H9 (cell line): ENCODE measurements around the gene MTMR12. TPM values are rescaled to one million over a fixed set of nuclear protein-coding genes. Genes with fewer than 3 reads are reported as not detected.

Source experiments
- DNase-seq: peaks from one replicate; pipeline ENCODE4 v3.0.0-alpha.2; 2017
- H2AFZ ChIP-seq: one replicate; pipeline ENCODE4 v1.6.1; 2013; ENCODE audit warnings: mild to moderate bottlenecking, low read length, control low read depth, moderate library complexity
- H2AK5ac ChIP-seq: 2 replicates; pipeline ENCODE4 v1.6.1; 2013; ENCODE audit warnings: low read length, control low read depth, mixed read lengths; ENCODE audit not compliant: insufficient read length
- H2BK120ac ChIP-seq: one replicate; pipeline ENCODE4 v1.6.1; 2013; ENCODE audit warnings: low read depth, mild to moderate bottlenecking, low read length, control low read depth, inconsistent platforms; ENCODE audit not compliant: poor library complexity, severe bottlenecking
- H2BK12ac ChIP-seq: 2 replicates; pipeline ENCODE4 v1.6.1; 2013; ENCODE audit warnings: low read length, control low read depth, mixed read lengths, low read depth; ENCODE audit not compliant: insufficient read length
- H2BK15ac ChIP-seq: 2 replicates; pipeline ENCODE4 v1.6.1; 2013; ENCODE audit warnings: low read depth, low read length, control low read depth
- H2BK20ac ChIP-seq: one replicate; pipeline ENCODE4 v1.6.1; 2013; ENCODE audit warnings: low read depth, mild to moderate bottlenecking, low read length, control low read depth, inconsistent platforms; ENCODE audit not compliant: poor library complexity, severe bottlenecking
- H2BK5ac ChIP-seq: 2 replicates; pipeline ENCODE4 v1.6.1; 2013; ENCODE audit warnings: low read length, control low read depth, mixed read lengths; ENCODE audit not compliant: insufficient read length
- H3K14ac ChIP-seq: 2 replicates; pipeline ENCODE4 v1.6.1; 2013; ENCODE audit warnings: low read length, control low read depth; ENCODE audit not compliant: insufficient read depth
- H3K18ac ChIP-seq: 2 replicates; pipeline ENCODE4 v1.6.1; 2013; ENCODE audit warnings: low read depth, mild to moderate bottlenecking, mixed read lengths, low read length, control low read depth; ENCODE audit not compliant: insufficient read length
- H3K23ac ChIP-seq: 2 replicates; pipeline ENCODE4 v1.6.1; 2013; ENCODE audit warnings: low read length, control low read depth, mixed read lengths, low read depth; ENCODE audit not compliant: insufficient read length
- H3K23me2 ChIP-seq: 2 replicates; pipeline ENCODE4 v1.6.1; 2013; ENCODE audit warnings: low read depth, mild to moderate bottlenecking, mixed read lengths, low read length, control low read depth; ENCODE audit not compliant: insufficient read length, poor library complexity, severe bottlenecking
- H3K27ac ChIP-seq: 2 replicates; pipeline ENCODE4 v1.5.1; 2013; ENCODE audit warnings: low read length, control low read depth, mixed read lengths, low read depth; ENCODE audit not compliant: insufficient read length
- H3K27me3 ChIP-seq: 2 replicates; pipeline ENCODE4 v1.6.1; 2013; ENCODE audit warnings: low read length, control low read depth, inconsistent platforms; ENCODE audit not compliant: insufficient read depth
- H3K4ac ChIP-seq: 2 replicates; pipeline ENCODE4 v1.6.1; 2013; ENCODE audit warnings: low read depth, mild to moderate bottlenecking, control low read depth, inconsistent platforms, low read length, moderate library complexity
- H3K4me1 ChIP-seq: 2 replicates; pipeline ENCODE4 v1.6.1; 2013; ENCODE audit warnings: low read length, control low read depth, inconsistent platforms; ENCODE audit not compliant: insufficient read depth
- H3K4me2 ChIP-seq: 2 replicates; pipeline ENCODE4 v1.6.1; 2013; ENCODE audit warnings: low read length, control low read depth, mixed read lengths; ENCODE audit not compliant: insufficient read length, insufficient read depth
- H3K56ac ChIP-seq: 2 replicates; pipeline ENCODE4 v1.6.1; 2013; ENCODE audit warnings: low read depth, mild to moderate bottlenecking, mixed read lengths, low read length, control low read depth; ENCODE audit not compliant: insufficient read length
- H3K79me1 ChIP-seq: 2 replicates; pipeline ENCODE4 v1.6.1; 2013; ENCODE audit warnings: low read depth, mild to moderate bottlenecking, moderate library complexity, low read length, control low read depth, inconsistent platforms; ENCODE audit not compliant: insufficient read depth, poor library complexity, severe bottlenecking
- H3K79me2 ChIP-seq: 2 replicates; pipeline ENCODE4 v1.6.1; 2013; ENCODE audit warnings: low read length, control low read depth, inconsistent platforms; ENCODE audit not compliant: insufficient read depth
- H3K9ac ChIP-seq: 2 replicates; pipeline ENCODE4 v1.6.1; 2013; ENCODE audit warnings: low read length, control low read depth, mixed read lengths; ENCODE audit not compliant: insufficient read length; ENCODE audit errors: extremely low read depth
- H3K9me3 ChIP-seq: one replicate; pipeline ENCODE4 v1.6.1; 2013; ENCODE audit warnings: low read depth, low read length, inconsistent platforms; ENCODE audit not compliant: control insufficient read depth
- H3T11ph ChIP-seq: one replicate; pipeline ENCODE4 v1.6.1; 2013; ENCODE audit warnings: mild to moderate bottlenecking, low read length, control low read depth, inconsistent platforms
- H4K20me1 ChIP-seq: one replicate; pipeline ENCODE4 v1.6.1; 2013; ENCODE audit not compliant: control insufficient read depth, insufficient read length, insufficient read depth
- H4K5ac ChIP-seq: 2 replicates; pipeline ENCODE4 v1.6.1; 2013; ENCODE audit warnings: low read depth, mild to moderate bottlenecking, mixed read lengths, low read length, control low read depth; ENCODE audit not compliant: insufficient read length
- H4K8ac ChIP-seq: replicated peaks from 2 replicates; pipeline ENCODE4 v1.6.1; 2013; ENCODE audit warnings: low read length, control low read depth, mixed read lengths, low read depth; ENCODE audit not compliant: insufficient read length
- H4K91ac ChIP-seq: 2 replicates; pipeline ENCODE4 v1.6.1; 2013; ENCODE audit warnings: low read depth, mild to moderate bottlenecking, moderate library complexity, mixed read lengths, low read length, control low read depth; ENCODE audit not compliant: insufficient read length
- H3K27ac Mint-ChIP-seq, 3 experiments: 2 replicates in 2 of 3; 3 replicates in 1 of 3; pipeline ENCODE4 v1.8.0; 2020 to 2021; ENCODE audit warnings: mixed read lengths in 3 of 3, mild to moderate bottlenecking in 1 of 3, moderate library complexity in 1 of 3
- H3K27me3 Mint-ChIP-seq: 2 replicates; pipeline ENCODE4 v1.8.0; 2021; ENCODE audit warnings: low read depth, mild to moderate bottlenecking, moderate library complexity, mixed read lengths
- H3K36me3 Mint-ChIP-seq, 3 experiments: 2 replicates in 2 of 3; 3 replicates in 1 of 3; pipeline ENCODE4 v1.8.0; 2020 to 2021; ENCODE audit warnings: low read depth in 3 of 3, mixed read lengths in 3 of 3; ENCODE audit not compliant: insufficient read depth in 1 of 3
- H3K4me1 Mint-ChIP-seq, 2 experiments: 2 replicates each; pipeline ENCODE4 v1.8.0; 2020; ENCODE audit warnings: mixed read lengths in 2 of 2
- H3K4me3 Mint-ChIP-seq, 2 experiments: 2 replicates in 1 of 2; 3 replicates in 1 of 2; pipeline ENCODE4 v1.8.0; 2020 to 2021; ENCODE audit warnings: mild to moderate bottlenecking in 2 of 2, mixed read lengths in 2 of 2, moderate library complexity in 1 of 2
- H3K9me3 Mint-ChIP-seq, 2 experiments: 2 replicates in 1 of 2; 3 replicates in 1 of 2; pipeline ENCODE4 v1.8.0; 2020; ENCODE audit warnings: mild to moderate bottlenecking in 2 of 2, mixed read lengths in 2 of 2, moderate library complexity in 1 of 2
- WGBS: extraction: QIAGEN DNeasy Blood & Tissue Kit; methylation state at CpG from one replicate; pipeline ENCODE4 v1.1.7; 2013; ENCODE audit warnings: missing lambda C conversion rate, low lambda C conversion rate, mixed read lengths; ENCODE audit not compliant: insufficient read length; ENCODE audit errors: extremely low coverage; 5-methylcytosine and 5-hydroxymethylcytosine counted together
- total RNA-seq: library from RNA; stranded (reverse); gene quantifications from 2 replicates; pipeline ENCODE4 v1.2.1, GENCODE V29; 2021
- TF ChIP-seq, protein P1 (sequence below): fragments of 200-600 bp; sonication (generic); conservative IDR thresholded peaks from 3 replicates; pipeline ENCODE4 v1.8.0; 2021; ENCODE audit warnings: antibody characterized with exemption, mild to moderate bottlenecking

MTMR12 gene
- total RNA-seq, 1 experiment from 2014 or later = 39.3 TPM

DNA sequence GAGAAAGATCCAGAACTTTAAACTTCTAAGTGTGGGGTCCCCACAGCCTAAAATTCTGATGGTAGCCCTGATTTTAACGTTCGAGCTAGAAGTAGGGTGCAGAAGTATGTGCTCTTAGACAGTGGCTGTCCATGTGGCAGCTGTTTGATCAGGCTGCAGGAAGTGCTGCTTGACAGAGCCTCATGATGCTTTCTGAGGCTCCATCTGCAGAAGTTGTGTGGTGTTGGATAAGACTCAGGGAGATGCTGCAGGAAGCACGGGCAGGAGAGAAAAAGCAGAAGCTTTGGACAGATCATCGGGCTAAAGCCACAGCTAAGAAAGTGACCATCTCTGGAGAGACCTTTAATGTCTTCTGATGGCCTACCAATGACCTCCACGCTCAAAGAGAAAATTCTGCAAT lies 8.1 kb downstream of the MTMR12 start:
- H4K20me1 ChIP-seq = no peaks in the 10 kb centered on the region
- no peak overlapping the region for H2BK15ac ChIP-seq
- H3K9me3 Mint-ChIP-seq = no peaks in the 10 kb centered on the region
- no CpG with 5 or more reads among the region's 5 CpGs for WGBS
- H3K79me1 ChIP-seq = no peaks in the 10 kb centered on the region
- H3K56ac ChIP-seq = no peak overlapping the region
- TF ChIP-seq, protein P1, sequence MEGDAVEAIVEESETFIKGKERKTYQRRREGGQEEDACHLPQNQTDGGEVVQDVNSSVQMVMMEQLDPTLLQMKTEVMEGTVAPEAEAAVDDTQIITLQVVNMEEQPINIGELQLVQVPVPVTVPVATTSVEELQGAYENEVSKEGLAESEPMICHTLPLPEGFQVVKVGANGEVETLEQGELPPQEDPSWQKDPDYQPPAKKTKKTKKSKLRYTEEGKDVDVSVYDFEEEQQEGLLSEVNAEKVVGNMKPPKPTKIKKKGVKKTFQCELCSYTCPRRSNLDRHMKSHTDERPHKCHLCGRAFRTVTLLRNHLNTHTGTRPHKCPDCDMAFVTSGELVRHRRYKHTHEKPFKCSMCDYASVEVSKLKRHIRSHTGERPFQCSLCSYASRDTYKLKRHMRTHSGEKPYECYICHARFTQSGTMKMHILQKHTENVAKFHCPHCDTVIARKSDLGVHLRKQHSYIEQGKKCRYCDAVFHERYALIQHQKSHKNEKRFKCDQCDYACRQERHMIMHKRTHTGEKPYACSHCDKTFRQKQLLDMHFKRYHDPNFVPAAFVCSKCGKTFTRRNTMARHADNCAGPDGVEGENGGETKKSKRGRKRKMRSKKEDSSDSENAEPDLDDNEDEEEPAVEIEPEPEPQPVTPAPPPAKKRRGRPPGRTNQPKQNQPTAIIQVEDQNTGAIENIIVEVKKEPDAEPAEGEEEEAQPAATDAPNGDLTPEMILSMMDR = no peak
- no peak overlapping the region for H4K91ac ChIP-seq
- H3K36me3 Mint-ChIP-seq = peaks cover 5 to 17% (median 5%) of the 10 kb centered on the region in 3 experiments
- H2BK20ac ChIP-seq = no peak overlapping the region
- no peak overlapping the region for H3K27ac ChIP-seq
- H3K4ac ChIP-seq = no peak overlapping the region
- no peak overlapping the region for H2BK5ac ChIP-seq
- no peaks in the 10 kb centered on the region for H3K27me3 ChIP-seq
- no peaks in the 10 kb centered on the region for H3K27me3 Mint-ChIP-seq
- DNase-seq = no peak
- H2BK120ac ChIP-seq = no peak overlapping the region
- no peak overlapping the region for H3K4me2 ChIP-seq
- H3K23me2 ChIP-seq = no peaks in the 10 kb centered on the region
- H4K5ac ChIP-seq = no peak overlapping the region
- H4K8ac ChIP-seq = no peak overlapping the region
- H2AK5ac ChIP-seq = no peak overlapping the region
- no peak overlapping the region for H3K18ac ChIP-seq
- peaks cover 35 to 44% of the 10 kb centered on the region in 2 experiments for H3K4me1 Mint-ChIP-seq
- peak overlapping the region in 2 of 3 experiments; percentile 0 to 46; a peak in 2 of 7 replicates for H3K27ac Mint-ChIP-seq
- H3K9ac ChIP-seq = no peak overlapping the region
- peaks cover 34% of the 10 kb centered on the region for H3K79me2 ChIP-seq
- no peak overlapping the region for H2AFZ ChIP-seq
- no peak overlapping the region for H3T11ph ChIP-seq
- no peaks in the 10 kb centered on the region for H3K9me3 ChIP-seq
- no peak overlapping the region for H3K14ac ChIP-seq
- no peak overlapping the region for H3K23ac ChIP-seq
- no peak overlapping the region for H2BK12ac ChIP-seq
- peaks cover 2% of the 10 kb centered on the region; the same call in 1 of the 2 replicates for H3K4me1 ChIP-seq
- H3K4me3 Mint-ChIP-seq = no peak overlapping the region
